ENCODE results near the gene USP35.

Gene USP35

GRCh38 chr11:78197816-78198215, 9.1 kb downstream of the USP35 start:
- H3K18ac ChIP-seq (ENCODE audit: low read length), result no peak overlapping the region
- H3K4ac ChIP-seq (ENCODE audit: low read depth, low read length), result no peak overlapping the region
- H3K4me3 ChIP-seq (ENCODE audit: low read length), result no peak overlapping the region
- H3K23ac ChIP-seq (ENCODE audit: low read length), result no peak overlapping the region
- no peak overlapping the region for H3K27ac ChIP-seq (ENCODE audit: low read depth, low read length)
- no peak overlapping the region for H2BK120ac ChIP-seq (ENCODE audit: low read depth, low read length)
- no peak overlapping the region for H4K5ac ChIP-seq (ENCODE audit: low read length)
- no peak overlapping the region for H2BK5ac ChIP-seq (ENCODE audit: low read length)
- no peak overlapping the region for H2AK5ac ChIP-seq (ENCODE audit: low read length)
- H3K27me3 ChIP-seq (ENCODE audit: insufficient read depth, low read length, poor library complexity), result no peaks in the 10 kb centered on the region
- no CpG with 5 or more reads among the region's 8 CpGs for WGBS (ENCODE audit: extremely low coverage, insufficient coverage, low lambda C conversion rate)
- no peak for DNase-seq
- no peak overlapping the region for H4K8ac ChIP-seq (ENCODE audit: low read depth, low read length)
- no peak overlapping the region for H2BK15ac ChIP-seq (replicated peaks; ENCODE audit: low read depth)
- no peak overlapping the region for H3K9ac ChIP-seq (ENCODE audit: low read length)
- no peaks in the 10 kb centered on the region for H3K4me1 ChIP-seq (ENCODE audit: control insufficient read depth, low read depth, low read length)
- H3K79me1 ChIP-seq (ENCODE audit: low read length), result no peaks in the 10 kb centered on the region
- H3K79me2 ChIP-seq (ENCODE audit: control insufficient read depth, insufficient read depth, low read length), result no peaks in the 10 kb centered on the region
- no peaks in the 10 kb centered on the region for H3K36me3 ChIP-seq (ENCODE audit: control insufficient read depth, insufficient read depth, low read length)
- H3K56ac ChIP-seq (ENCODE audit: low read length), result no peak overlapping the region
- no peak overlapping the region for H3K4me2 ChIP-seq (ENCODE audit: low read length)

- H3K79me1 ChIP-seq (ENCODE audit: low read length), result no peaks in the 10 kb centered on the region
- no peaks in the 10 kb centered on the region for H3K27me3 ChIP-seq (ENCODE audit: insufficient read depth, low read length, poor library complexity)
- H3K23ac ChIP-seq (ENCODE audit: low read length), result no peak overlapping the region
- H2BK5ac ChIP-seq (ENCODE audit: low read length), result no peak overlapping the region
- no peak overlapping the region for H4K8ac ChIP-seq (ENCODE audit: low read depth, low read length)
- no peak overlapping the region for H2AK5ac ChIP-seq (ENCODE audit: low read length)
- no peaks in the 10 kb centered on the region for H3K79me2 ChIP-seq (ENCODE audit: control insufficient read depth, insufficient read depth, low read length)
- H3K56ac ChIP-seq (ENCODE audit: low read length), result no peak overlapping the region
- no peak overlapping the region for H3K4me2 ChIP-seq (ENCODE audit: low read length)
- no peak overlapping the region for H4K5ac ChIP-seq (ENCODE audit: low read length)
- H3K27ac ChIP-seq (ENCODE audit: low read depth, low read length), result no peak overlapping the region
- H2BK120ac ChIP-seq (ENCODE audit: low read depth, low read length), result no peak overlapping the region
- H3K18ac ChIP-seq (ENCODE audit: low read length), result no peak overlapping the region
- no peaks in the 10 kb centered on the region for H3K4me1 ChIP-seq (ENCODE audit: control insufficient read depth, low read depth, low read length)
- no peak overlapping the region for H3K4ac ChIP-seq (ENCODE audit: low read depth, low read length)
- no peak for DNase-seq
- no CpG with 5 or more reads among the region's 6 CpGs for WGBS (ENCODE audit: extremely low coverage, insufficient coverage, low lambda C conversion rate)
- no peak overlapping the region for H3K9ac ChIP-seq (ENCODE audit: low read length)
- H3K36me3 ChIP-seq (ENCODE audit: control insufficient read depth, insufficient read depth, low read length), result no peaks in the 10 kb centered on the region
- no peak overlapping the region for H3K4me3 ChIP-seq (ENCODE audit: low read length)
- H2BK15ac ChIP-seq (replicated peaks; ENCODE audit: low read depth), result no peak overlapping the region
Observed at GRCh38 chr11:78199015-78199652, 10.4 kb downstream of the USP35 start.

GRCh38 chr11:78199653-78200015, 10.9 kb downstream of the USP35 start:
- Histone ChIP-seq H3K9ac (ENCODE audit: low read length) (no peak overlapping the region), H3K4me1 (ENCODE audit: control insufficient read depth, low read depth, low read length) (no peaks in the 10 kb centered on the region), H3K27ac (ENCODE audit: low read depth, low read length) (no peak overlapping the region), H3K4me3 (ENCODE audit: low read length) (no peak overlapping the region), H2AK5ac (ENCODE audit: low read length) (no peak overlapping the region), H4K5ac (ENCODE audit: low read length) (no peak overlapping the region), H3K18ac (ENCODE audit: low read length) (no peak overlapping the region), H3K56ac (ENCODE audit: low read length) (no peak overlapping the region), H3K27me3 (ENCODE audit: insufficient read depth, low read length, poor library complexity) (no peaks in the 10 kb centered on the region), H2BK120ac (ENCODE audit: low read depth, low read length) (no peak overlapping the region), H4K8ac (ENCODE audit: low read depth, low read length) (no peak overlapping the region), H2BK5ac (ENCODE audit: low read length) (no peak overlapping the region), H3K36me3 (ENCODE audit: control insufficient read depth, insufficient read depth, low read length) (no peaks in the 10 kb centered on the region), H3K4me2 (ENCODE audit: low read length) (no peak overlapping the region), H2BK15ac (replicated peaks; ENCODE audit: low read depth) (no peak overlapping the region), H3K4ac (ENCODE audit: low read depth, low read length) (no peak overlapping the region), H3K79me2 (ENCODE audit: control insufficient read depth, insufficient read depth, low read length) (no peaks in the 10 kb centered on the region), H3K23ac (ENCODE audit: low read length) (no peak overlapping the region), H3K79me1 (ENCODE audit: low read length) (no peaks in the 10 kb centered on the region)
- no peak for DNase-seq
- WGBS (ENCODE audit: extremely low coverage, insufficient coverage, low lambda C conversion rate), result no CpG with 5 or more reads among the region's 5 CpGs

- H3K4me3 ChIP-seq (ENCODE audit: low read length), result no peak overlapping the region
- no peaks in the 10 kb centered on the region for H3K4me1 ChIP-seq (ENCODE audit: control insufficient read depth, low read depth, low read length)
- no peak overlapping the region for H3K18ac ChIP-seq (ENCODE audit: low read length)
- no peak overlapping the region for H4K5ac ChIP-seq (ENCODE audit: low read length)
- no CpG with 5 or more reads among the region's 4 CpGs for WGBS (ENCODE audit: extremely low coverage, insufficient coverage, low lambda C conversion rate)
- no peaks in the 10 kb centered on the region for H3K36me3 ChIP-seq (ENCODE audit: control insufficient read depth, insufficient read depth, low read length)
- H3K4ac ChIP-seq (ENCODE audit: low read depth, low read length), result no peak overlapping the region
- H3K79me1 ChIP-seq (ENCODE audit: low read length), result no peaks in the 10 kb centered on the region
- H4K8ac ChIP-seq (ENCODE audit: low read depth, low read length), result no peak overlapping the region
- DNase-seq, result no peak
- no peak overlapping the region for H2BK120ac ChIP-seq (ENCODE audit: low read depth, low read length)
- H3K27me3 ChIP-seq (ENCODE audit: insufficient read depth, low read length, poor library complexity), result no peaks in the 10 kb centered on the region
- H3K79me2 ChIP-seq (ENCODE audit: control insufficient read depth, insufficient read depth, low read length), result no peaks in the 10 kb centered on the region
- no peak overlapping the region for H2BK5ac ChIP-seq (ENCODE audit: low read length)
- H3K9ac ChIP-seq (ENCODE audit: low read length), result no peak overlapping the region
- no peak overlapping the region for H3K27ac ChIP-seq (ENCODE audit: low read depth, low read length)
- no peak overlapping the region for H3K4me2 ChIP-seq (ENCODE audit: low read length)
- H2AK5ac ChIP-seq (ENCODE audit: low read length), result no peak overlapping the region
- no peak overlapping the region for H3K23ac ChIP-seq (ENCODE audit: low read length)
- no peak overlapping the region for H3K56ac ChIP-seq (ENCODE audit: low read length)
- H2BK15ac ChIP-seq (replicated peaks; ENCODE audit: low read depth), result no peak overlapping the region
Observed at GRCh38 chr11:78200061-78200460, 11.3 kb downstream of the USP35 start.

- Histone ChIP-seq H3K4ac (ENCODE audit: low read depth, low read length) (no peak overlapping the region), H3K56ac (ENCODE audit: low read length) (no peak overlapping the region), H3K27me3 (ENCODE audit: insufficient read depth, low read length, poor library complexity) (no peaks in the 10 kb centered on the region), H3K4me2 (ENCODE audit: low read length) (no peak overlapping the region), H2BK15ac (replicated peaks; ENCODE audit: low read depth) (no peak overlapping the region), H3K9ac (ENCODE audit: low read length) (no peak overlapping the region), H2AK5ac (ENCODE audit: low read length) (no peak overlapping the region), H4K5ac (ENCODE audit: low read length) (no peak overlapping the region), H4K8ac (ENCODE audit: low read depth, low read length) (no peak overlapping the region), H3K4me3 (ENCODE audit: low read length) (no peak overlapping the region), H3K36me3 (ENCODE audit: control insufficient read depth, insufficient read depth, low read length) (no peaks in the 10 kb centered on the region), H3K18ac (ENCODE audit: low read length) (no peak overlapping the region), H3K4me1 (ENCODE audit: control insufficient read depth, low read depth, low read length) (no peaks in the 10 kb centered on the region), H3K27ac (ENCODE audit: low read depth, low read length) (no peak overlapping the region), H2BK120ac (ENCODE audit: low read depth, low read length) (no peak overlapping the region), H2BK5ac (ENCODE audit: low read length) (no peak overlapping the region), H3K79me1 (ENCODE audit: low read length) (no peaks in the 10 kb centered on the region), H3K79me2 (ENCODE audit: control insufficient read depth, insufficient read depth, low read length) (no peaks in the 10 kb centered on the region), H3K23ac (ENCODE audit: low read length) (no peak overlapping the region)
- no peak for DNase-seq
- WGBS (ENCODE audit: extremely low coverage, insufficient coverage, low lambda C conversion rate), result no CpG with 5 or more reads among the region's 13 CpGs
Observed at GRCh38 chr11:78200553-78200952, 11.8 kb downstream of the USP35 start.

- Histone ChIP-seq H3K79me2 (ENCODE audit: control insufficient read depth, insufficient read depth, low read length) (no peaks in the 10 kb centered on the region), H3K56ac (ENCODE audit: low read length) (no peak overlapping the region), H2BK5ac (ENCODE audit: low read length) (no peak overlapping the region), H3K27me3 (ENCODE audit: insufficient read depth, low read length, poor library complexity) (no peaks in the 10 kb centered on the region), H3K79me1 (ENCODE audit: low read length) (no peaks in the 10 kb centered on the region), H3K4me3 (ENCODE audit: low read length) (no peak overlapping the region), H3K27ac (ENCODE audit: low read depth, low read length) (no peak overlapping the region), H2BK15ac (replicated peaks; ENCODE audit: low read depth) (no peak overlapping the region), H3K4ac (ENCODE audit: low read depth, low read length) (no peak overlapping the region), H2AK5ac (ENCODE audit: low read length) (no peak overlapping the region), H3K18ac (ENCODE audit: low read length) (no peak overlapping the region), H3K36me3 (ENCODE audit: control insufficient read depth, insufficient read depth, low read length) (no peaks in the 10 kb centered on the region), H3K23ac (ENCODE audit: low read length) (no peak overlapping the region), H4K8ac (ENCODE audit: low read depth, low read length) (no peak overlapping the region), H3K4me1 (ENCODE audit: control insufficient read depth, low read depth, low read length) (no peaks in the 10 kb centered on the region), H3K9ac (ENCODE audit: low read length) (no peak overlapping the region), H4K5ac (ENCODE audit: low read length) (no peak overlapping the region), H2BK120ac (ENCODE audit: low read depth, low read length) (no peak overlapping the region), H3K4me2 (ENCODE audit: low read length) (no peak overlapping the region)
- DNase-seq, result no peak
- no CpG with 5 or more reads among the region's 9 CpGs for WGBS (ENCODE audit: extremely low coverage, insufficient coverage, low lambda C conversion rate)
Observed at GRCh38 chr11:78201096-78201818, 12.5 kb downstream of the USP35 start.

All from mesendoderm (in vitro differentiated cells).